OCI-LY1 (cell line): Measurements from ENCODE around the gene STX3.

Experiments used
- H2AFZ ChIP-seq: fragments of 200-600 bp; sonication (generic), shearing (Covaris generic); 2 replicates; pipeline ENCODE4 v1.6.0; 2014; ENCODE audit warnings: antibody characterized with exemption, mild to moderate bottlenecking, low read length
- H3F3A ChIP-seq: fragments of 200-600 bp; sonication (generic), shearing (Covaris generic); 2 replicates; pipeline ENCODE4 v1.6.0; 2014; ENCODE audit warnings: mild to moderate bottlenecking, antibody characterized with exemption, low read length, moderate library complexity; ENCODE audit not compliant: insufficient read depth
- H3K27ac ChIP-seq: fragments of 200-600 bp; sonication (generic); 2 replicates; pipeline ENCODE4 v1.5.1; 2014; ENCODE audit warnings: low read length, mixed run types, mild to moderate bottlenecking, low read depth; ENCODE audit not compliant: poor library complexity, severe bottlenecking
- H3K27me3 ChIP-seq: fragments of 200-600 bp; sonication (generic); 2 replicates; pipeline ENCODE4 v1.6.0; 2014; ENCODE audit warnings: antibody characterized with exemption, mild to moderate bottlenecking, low read length, moderate library complexity; ENCODE audit not compliant: insufficient read depth
- H3K36me3 ChIP-seq: fragments of 200-600 bp; sonication (generic); 2 replicates; pipeline ENCODE4 v1.6.1; 2014; ENCODE audit warnings: mild to moderate bottlenecking, antibody characterized with exemption, low read length, moderate library complexity, mixed read lengths; ENCODE audit not compliant: insufficient read depth
- H3K4me1 ChIP-seq: fragments of 200-600 bp; sonication (generic); 2 replicates; pipeline ENCODE4 v1.5.1; 2014; ENCODE audit warnings: mild to moderate bottlenecking, low read length, moderate library complexity; ENCODE audit not compliant: insufficient read depth, severe bottlenecking
- H3K4me2 ChIP-seq: fragments of 200-600 bp; sonication (generic), shearing (Covaris generic); 2 replicates; pipeline ENCODE4 v1.6.1; 2014; ENCODE audit warnings: low read length
- H3K4me3 ChIP-seq: fragments of 200-600 bp; sonication (generic); 2 replicates; pipeline ENCODE4 v1.5.1; 2014; ENCODE audit warnings: low read length, low read depth, mild to moderate bottlenecking, mixed read lengths; ENCODE audit not compliant: poor library complexity, severe bottlenecking
- H3K79me2 ChIP-seq: fragments of 200-600 bp; shearing (Covaris generic); 2 replicates; pipeline ENCODE4 v1.6.1; 2016; ENCODE audit warnings: mixed run types, low read length, mixed read lengths; ENCODE audit not compliant: insufficient read depth
- H3K9ac ChIP-seq: fragments of 200-600 bp; sonication (generic), shearing (Covaris generic); 2 replicates; pipeline ENCODE4 v1.6.1; 2014; ENCODE audit warnings: mild to moderate bottlenecking, low read length, mixed read lengths
- H3K9me2 ChIP-seq: fragments of 200-600 bp; sonication (generic), shearing (Covaris generic); 2 replicates; pipeline ENCODE4 v1.6.1; 2014; ENCODE audit warnings: low read depth, mild to moderate bottlenecking, low read length, mixed read lengths
- H3K9me3 ChIP-seq: fragments of 200-600 bp; shearing (Covaris generic); 2 replicates; pipeline ENCODE4 v1.6.1; 2014; ENCODE audit warnings: low read length, mixed read lengths
- H4K20me1 ChIP-seq: fragments of 200-600 bp; sonication (generic), shearing (Covaris generic); 2 replicates; pipeline ENCODE4 v1.6.0; 2016; ENCODE audit warnings: mild to moderate bottlenecking, low read length; ENCODE audit not compliant: insufficient read depth
- EZH2 ChIP-seq: fragments of 200-600 bp; sonication (generic), shearing (Covaris generic); IDR thresholded peaks from 2 replicates; pipeline ENCODE4 v1.8.0; 2017; ENCODE audit warnings: borderline replicate concordance, mixed run types, mild to moderate bottlenecking, antibody characterized with exemption, low read length, moderate library complexity, mixed read lengths
- TF ChIP-seq, protein P1 (sequence below): fragments of 200-600 bp; sonication (generic), shearing (Covaris generic); IDR thresholded peaks from 2 replicates; pipeline ENCODE4 v1.5.1; 2017; ENCODE audit warnings: mild to moderate bottlenecking, antibody characterized with exemption, low read length, moderate library complexity, mixed read lengths

The STX3 gene

GRCh38 chr11:59785818-59786217, 30.6 kb downstream of the STX3 start:
- peaks cover 9% of the 10 kb centered on the region for H3K9me3 ChIP-seq
- H3K36me3 ChIP-seq: no peaks in the 10 kb centered on the region; the same call in 1 of the 2 replicates
- H3K9me2 ChIP-seq: no peaks in the 10 kb centered on the region
- no peaks in the 10 kb centered on the region for H3K27me3 ChIP-seq
- no peaks in the 10 kb centered on the region for H4K20me1 ChIP-seq
- H3K27ac ChIP-seq: no peak overlapping the region
- H3K9ac ChIP-seq: no peak overlapping the region
- H3F3A ChIP-seq: no peaks in the 10 kb centered on the region
- TF ChIP-seq EZH2: no peak
- TF ChIP-seq, protein P1, sequence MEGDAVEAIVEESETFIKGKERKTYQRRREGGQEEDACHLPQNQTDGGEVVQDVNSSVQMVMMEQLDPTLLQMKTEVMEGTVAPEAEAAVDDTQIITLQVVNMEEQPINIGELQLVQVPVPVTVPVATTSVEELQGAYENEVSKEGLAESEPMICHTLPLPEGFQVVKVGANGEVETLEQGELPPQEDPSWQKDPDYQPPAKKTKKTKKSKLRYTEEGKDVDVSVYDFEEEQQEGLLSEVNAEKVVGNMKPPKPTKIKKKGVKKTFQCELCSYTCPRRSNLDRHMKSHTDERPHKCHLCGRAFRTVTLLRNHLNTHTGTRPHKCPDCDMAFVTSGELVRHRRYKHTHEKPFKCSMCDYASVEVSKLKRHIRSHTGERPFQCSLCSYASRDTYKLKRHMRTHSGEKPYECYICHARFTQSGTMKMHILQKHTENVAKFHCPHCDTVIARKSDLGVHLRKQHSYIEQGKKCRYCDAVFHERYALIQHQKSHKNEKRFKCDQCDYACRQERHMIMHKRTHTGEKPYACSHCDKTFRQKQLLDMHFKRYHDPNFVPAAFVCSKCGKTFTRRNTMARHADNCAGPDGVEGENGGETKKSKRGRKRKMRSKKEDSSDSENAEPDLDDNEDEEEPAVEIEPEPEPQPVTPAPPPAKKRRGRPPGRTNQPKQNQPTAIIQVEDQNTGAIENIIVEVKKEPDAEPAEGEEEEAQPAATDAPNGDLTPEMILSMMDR: no peak
- no peaks in the 10 kb centered on the region for H3K79me2 ChIP-seq
- no peak overlapping the region for H3K4me3 ChIP-seq
- H2AFZ ChIP-seq: no peak overlapping the region
- H3K4me2 ChIP-seq: no peak overlapping the region
- no peaks in the 10 kb centered on the region for H3K4me1 ChIP-seq

DNA sequence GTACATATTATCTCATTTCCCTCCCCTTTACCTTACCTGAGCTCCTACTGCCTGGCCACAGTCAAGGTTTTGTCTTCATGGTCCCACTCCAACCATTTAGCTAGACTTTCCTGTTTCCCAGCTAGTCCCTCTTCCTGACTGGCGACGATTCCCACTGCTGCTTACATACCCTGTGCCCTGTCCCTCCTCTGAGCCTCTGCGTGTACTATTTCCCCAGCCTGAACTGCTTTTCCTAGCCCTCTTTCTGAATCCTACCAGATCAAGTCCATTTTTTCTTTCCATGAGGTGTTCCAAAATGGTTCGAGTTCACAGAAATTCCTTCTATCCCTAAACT, 32.0 kb downstream of the STX3 start:
- Histone ChIP-seq H2AFZ (no peak overlapping the region), H3K4me1 (no peaks in the 10 kb centered on the region), H4K20me1 (no peaks in the 10 kb centered on the region), H3K9me2 (no peaks in the 10 kb centered on the region), H3K4me2 (no peak overlapping the region), H3K4me3 (no peak overlapping the region), H3K36me3 (no peaks in the 10 kb centered on the region; the same call in 1 of the 2 replicates), H3K27ac (no peak overlapping the region), H3K79me2 (no peaks in the 10 kb centered on the region), H3K27me3 (no peaks in the 10 kb centered on the region), H3K9ac (no peak overlapping the region), H3K9me3 (peaks cover 9% of the 10 kb centered on the region), H3F3A (no peaks in the 10 kb centered on the region)
- TF ChIP-seq EZH2: no peak
- TF ChIP-seq, protein P1: no peak

GRCh38 chr11:59787816-59788215, 32.6 kb downstream of the STX3 start:
- H3K4me2 ChIP-seq: no peak overlapping the region
- no peak for TF ChIP-seq EZH2
- TF ChIP-seq, protein P1: no peak
- H4K20me1 ChIP-seq: no peaks in the 10 kb centered on the region
- H3K9ac ChIP-seq: no peak overlapping the region
- H3K4me3 ChIP-seq: no peak overlapping the region
- H3K9me2 ChIP-seq: no peaks in the 10 kb centered on the region
- H3K36me3 ChIP-seq: no peaks in the 10 kb centered on the region; the same call in 1 of the 2 replicates
- no peaks in the 10 kb centered on the region for H3K79me2 ChIP-seq
- no peaks in the 10 kb centered on the region for H3K27me3 ChIP-seq
- no peak overlapping the region for H2AFZ ChIP-seq
- no peaks in the 10 kb centered on the region for H3K4me1 ChIP-seq
- H3F3A ChIP-seq: no peaks in the 10 kb centered on the region
- peaks cover 9% of the 10 kb centered on the region for H3K9me3 ChIP-seq
- H3K27ac ChIP-seq: no peak overlapping the region
